Colonic mucosa (tissue), 4 donors: ENCODE data around the gene SEMA4D. TPM values are rescaled to one million over a fixed set of nuclear protein-coding genes. Genes with fewer than 3 reads are reported as not detected.
"Not testable (repeated sequence)": the region's sequence is repeated elsewhere in the genome, so short reads cannot be mapped to it uniquely, and the experiment has no call there.

Experiments used
- DNase-seq: peaks from one replicate; pipeline ENCODE4 v3.0.0-alpha.2; 2020
- H3K27ac ChIP-seq: fragments of 200-600 bp; one replicate; pipeline ENCODE4 v1.8.0; 2021
- H3K27me3 ChIP-seq: fragments of 200-600 bp; one replicate; pipeline ENCODE4 v1.8.0; 2021
- H3K36me3 ChIP-seq: fragments of 200-600 bp; one replicate; pipeline ENCODE4 v1.8.0; 2021
- H3K4me1 ChIP-seq: fragments of 200-600 bp; one replicate; pipeline ENCODE4 v1.8.0; 2021; ENCODE audit warnings: mild to moderate bottlenecking
- H3K4me3 ChIP-seq: fragments of 200-600 bp; one replicate; pipeline ENCODE4 v1.8.0; 2021
- H3K9ac ChIP-seq, 2 donors: one replicate each; pipeline ENCODE4 v1.7.0; 2013; ENCODE audit warnings: control low read depth in 2 of 2, low read depth in 2 of 2, low read length in 2 of 2
- H3K9me3 ChIP-seq: fragments of 200-600 bp; one replicate; pipeline ENCODE4 v1.8.0; 2021
- intact Hi-C: fragments of 100-400 bp; cut with DNase I; formaldehyde crosslinking; loops from one replicate; pipeline ENCODE4 v1.14.1; 2022
- total RNA-seq, 2 donors: library from RNA; stranded (reverse); fragmentation: NEBNext Ultra II Directional in 1 of 2; extraction: Animal tissue kit (Norgen Biotek cat#: 25700) in 1 of 2; gene quantifications; one replicate each; pipeline ENCODE4 v1.2.1, GENCODE V29; 2021
- TF ChIP-seq, protein P1 (sequence below): fragments of 200-600 bp; IDR thresholded peaks from one replicate; pipeline ENCODE4 v1.8.0; 2022; ENCODE audit warnings: antibody characterized with exemption, mild to moderate bottlenecking
- donor health status: healthy.
- donor health status: DM: no; HTN: no; CAD: no.
- donor health status: DM: no; HTN: no; CAD: no.

The SEMA4D gene
- total RNA-seq, 2 donors from 2014 or later: 14.7 to 19.0 TPM

DNA sequence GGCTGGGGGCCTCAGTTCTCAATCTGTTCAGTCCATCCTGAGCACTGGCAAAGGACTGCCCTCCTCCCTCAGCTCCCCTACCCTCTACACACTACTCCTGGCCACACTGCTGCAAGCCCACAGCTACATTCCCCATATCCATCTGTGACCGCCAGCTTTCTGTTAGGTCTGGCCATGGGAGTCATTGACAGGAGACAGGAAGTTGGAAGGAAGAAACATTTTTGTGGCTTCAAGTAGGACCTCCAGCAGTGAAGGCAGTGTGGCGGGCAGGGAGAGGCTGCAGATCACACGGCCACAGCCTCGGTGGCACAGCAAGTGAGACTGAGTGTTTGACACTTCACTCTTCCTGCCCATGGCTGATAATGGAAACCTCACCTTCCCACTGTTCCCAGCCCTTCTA is 123.7 kb downstream of the SEMA4D start:
- H3K27me3 ChIP-seq: no peaks in the 10 kb centered on the region
- no peak overlapping the region for H3K9ac ChIP-seq
- H3K27ac ChIP-seq: no peak overlapping the region
- H3K4me3 ChIP-seq: no peak overlapping the region
- no peaks in the 10 kb centered on the region for H3K36me3 ChIP-seq
- DNase-seq: no peak
- H3K4me1 ChIP-seq: no peaks in the 10 kb centered on the region
- no peaks in the 10 kb centered on the region for H3K9me3 ChIP-seq
- TF ChIP-seq, protein P1, sequence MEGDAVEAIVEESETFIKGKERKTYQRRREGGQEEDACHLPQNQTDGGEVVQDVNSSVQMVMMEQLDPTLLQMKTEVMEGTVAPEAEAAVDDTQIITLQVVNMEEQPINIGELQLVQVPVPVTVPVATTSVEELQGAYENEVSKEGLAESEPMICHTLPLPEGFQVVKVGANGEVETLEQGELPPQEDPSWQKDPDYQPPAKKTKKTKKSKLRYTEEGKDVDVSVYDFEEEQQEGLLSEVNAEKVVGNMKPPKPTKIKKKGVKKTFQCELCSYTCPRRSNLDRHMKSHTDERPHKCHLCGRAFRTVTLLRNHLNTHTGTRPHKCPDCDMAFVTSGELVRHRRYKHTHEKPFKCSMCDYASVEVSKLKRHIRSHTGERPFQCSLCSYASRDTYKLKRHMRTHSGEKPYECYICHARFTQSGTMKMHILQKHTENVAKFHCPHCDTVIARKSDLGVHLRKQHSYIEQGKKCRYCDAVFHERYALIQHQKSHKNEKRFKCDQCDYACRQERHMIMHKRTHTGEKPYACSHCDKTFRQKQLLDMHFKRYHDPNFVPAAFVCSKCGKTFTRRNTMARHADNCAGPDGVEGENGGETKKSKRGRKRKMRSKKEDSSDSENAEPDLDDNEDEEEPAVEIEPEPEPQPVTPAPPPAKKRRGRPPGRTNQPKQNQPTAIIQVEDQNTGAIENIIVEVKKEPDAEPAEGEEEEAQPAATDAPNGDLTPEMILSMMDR: no peak
- intact Hi-C loops: no loop called here

DNA sequence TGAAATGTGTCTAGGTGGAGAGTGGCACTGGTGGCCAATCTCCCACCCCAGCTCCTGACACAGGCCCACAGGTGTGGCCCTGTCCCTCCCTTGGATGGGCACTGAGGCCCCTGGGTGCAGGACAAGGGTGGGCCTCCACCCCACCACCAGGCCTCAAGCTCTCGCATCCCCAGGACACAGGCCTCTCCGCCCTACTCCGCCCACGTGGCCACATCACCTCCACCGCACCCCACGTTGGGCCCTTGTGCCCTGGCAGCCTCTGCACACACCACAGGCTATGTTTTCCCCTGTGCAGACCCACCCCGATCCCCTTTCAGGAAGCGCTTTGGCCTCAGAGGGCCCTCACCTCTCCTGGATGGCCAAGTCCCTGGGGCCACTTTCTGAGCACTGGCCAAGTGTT is 124.9 kb downstream of the SEMA4D start:
- Histone ChIP-seq H3K4me1 (no peaks in the 10 kb centered on the region), H3K9me3 (no peaks in the 10 kb centered on the region), H3K27ac (no peak overlapping the region), H3K27me3 (no peaks in the 10 kb centered on the region), H3K36me3 (no peaks in the 10 kb centered on the region), H3K4me3 (no peak overlapping the region), H3K9ac (no peak overlapping the region)
- intact Hi-C loops: no loop called here
- TF ChIP-seq, protein P1: no peak
- DNase-seq: no peak

DNA sequence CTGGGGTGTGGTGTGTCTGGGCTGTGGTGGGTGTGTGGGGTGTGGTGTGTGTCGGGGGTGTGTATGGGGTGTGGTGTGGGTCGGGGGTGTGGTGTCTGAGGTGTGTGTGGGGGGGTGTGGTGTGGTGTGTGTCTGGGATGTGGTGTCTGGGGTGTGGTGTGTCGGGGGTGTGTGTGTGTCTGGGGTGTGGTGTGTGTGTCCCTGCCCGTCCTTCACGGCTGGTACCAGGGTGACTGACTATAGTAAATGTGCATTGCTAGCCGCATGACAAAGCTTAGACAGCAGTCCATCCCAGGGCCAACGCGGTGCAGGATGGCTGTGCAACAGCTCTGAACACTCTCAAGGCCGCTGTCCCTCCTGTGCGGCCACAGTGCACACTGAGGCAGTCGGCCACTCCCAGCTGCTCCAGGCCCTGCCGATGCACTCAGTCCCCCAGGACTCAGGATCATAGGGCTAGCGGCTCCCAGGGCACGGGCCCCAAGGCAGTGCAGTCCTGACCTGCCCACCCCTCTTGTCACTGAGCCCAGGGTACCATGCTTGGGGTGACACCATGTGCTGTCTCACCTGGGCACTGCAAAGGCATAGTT is 125.6 kb downstream of the SEMA4D start:
- TF ChIP-seq, protein P1: no peak
- H3K4me3 ChIP-seq: no peak overlapping the region
- DNase-seq: no peak

DNA sequence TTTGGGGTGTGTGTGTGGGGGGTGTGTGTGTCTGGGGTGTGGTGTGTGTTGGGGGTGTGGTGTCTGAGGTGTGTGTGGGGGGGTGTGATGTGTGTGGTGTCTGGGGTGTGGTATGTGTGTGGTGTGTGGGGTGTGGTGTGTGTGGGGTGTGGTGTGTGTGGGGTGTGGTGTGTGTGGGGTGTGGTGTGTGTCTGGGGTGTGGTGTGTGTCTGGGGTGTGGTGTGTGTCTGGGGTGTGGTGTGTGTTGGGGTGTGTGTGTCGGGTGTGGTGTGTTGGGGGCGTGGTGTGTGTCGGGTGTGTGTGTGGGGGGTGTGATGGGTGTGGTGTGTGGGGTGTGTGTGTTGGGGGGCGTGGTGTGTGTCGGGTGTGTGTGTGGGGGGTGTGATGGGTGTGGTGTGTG is 126.1 kb downstream of the SEMA4D start:
- DNase-seq: not testable (repeated sequence)

More for the DNA sequence above, 125.6 kb downstream of the SEMA4D start:
- H3K9me3 ChIP-seq: no peaks in the 10 kb centered on the region
- H3K27ac ChIP-seq: no peak overlapping the region
- no peaks in the 10 kb centered on the region for H3K4me1 ChIP-seq
- H3K27me3 ChIP-seq: no peaks in the 10 kb centered on the region
- intact Hi-C loops: no loop called here
- no peak overlapping the region for H3K9ac ChIP-seq
- H3K36me3 ChIP-seq: no peaks in the 10 kb centered on the region

DNA sequence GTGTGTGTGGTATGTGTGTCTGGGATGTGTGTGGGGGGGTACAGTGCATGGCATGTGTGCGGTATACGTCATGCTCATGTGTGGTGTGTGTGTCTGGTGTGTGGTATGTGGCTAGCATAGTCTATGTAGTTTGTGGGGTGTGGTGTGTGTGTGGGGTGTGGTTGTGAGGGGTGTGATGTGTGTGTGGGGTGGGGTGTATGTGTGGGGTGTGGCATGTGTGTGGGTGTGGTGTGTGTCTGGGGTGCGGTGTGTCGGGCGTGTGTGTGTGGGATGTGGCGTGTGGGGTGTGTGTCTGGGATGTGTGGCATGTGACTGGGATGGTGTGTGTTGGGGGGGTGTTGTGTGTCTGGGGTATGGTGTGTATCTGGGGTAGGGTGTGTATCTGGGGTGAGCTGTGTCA is 127.3 kb downstream of the SEMA4D start:
- no peak for DNase-seq
- Histone ChIP-seq H3K36me3 (no peaks in the 10 kb centered on the region), H3K27ac (no peak overlapping the region), H3K4me1 (no peaks in the 10 kb centered on the region), H3K4me3 (no peak overlapping the region), H3K9me3 (no peaks in the 10 kb centered on the region), H3K9ac (no peak overlapping the region), H3K27me3 (no peaks in the 10 kb centered on the region)
- intact Hi-C loops: no loop called here
- TF ChIP-seq, protein P1: no peak

More for the DNA sequence above, 126.1 kb downstream of the SEMA4D start:
- H3K4me3 ChIP-seq, H3K27ac ChIP-seq, H3K4me1 ChIP-seq, H3K9me3 ChIP-seq, H3K9ac ChIP-seq, intact Hi-C loops, H3K27me3 ChIP-seq, H3K36me3 ChIP-seq: not testable (repeated sequence)

DNA sequence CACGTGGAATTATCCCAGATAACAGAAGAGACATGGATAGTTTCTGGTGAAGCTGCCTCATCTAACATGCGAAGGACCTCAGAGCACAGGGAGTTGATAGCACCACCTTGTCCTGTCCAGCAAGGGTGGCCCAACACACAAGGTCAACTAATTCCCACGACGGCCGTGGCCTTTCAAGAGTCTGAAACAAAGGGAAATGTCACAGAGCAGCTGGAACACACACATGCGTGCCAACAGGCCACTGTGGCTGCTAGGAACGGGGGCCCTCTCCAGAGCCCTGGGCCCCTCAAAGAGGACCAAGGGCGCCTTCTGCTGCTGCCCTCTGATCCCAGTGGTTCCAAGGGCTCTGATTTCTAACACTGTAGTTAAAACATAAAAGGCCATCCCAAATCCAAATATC is 128.9 kb downstream of the SEMA4D start:
- H3K4me3 ChIP-seq: no peak overlapping the region
- no peaks in the 10 kb centered on the region for H3K36me3 ChIP-seq
- H3K9me3 ChIP-seq: no peaks in the 10 kb centered on the region
- H3K27me3 ChIP-seq: no peaks in the 10 kb centered on the region
- intact Hi-C loops: no loop called here
- DNase-seq: no peak
- TF ChIP-seq, protein P1: no peak
- no peaks in the 10 kb centered on the region for H3K4me1 ChIP-seq
- no peak overlapping the region for H3K9ac ChIP-seq
- H3K27ac ChIP-seq: no peak overlapping the region
